AG04449 (cell line): ENCODE results near the gene TNS1.

Source experiments
- CTCF ChIA-PET: fragments of 350-600 bp; formaldehyde crosslinking; extraction: SDS; loops from one replicate; lab custom pipeline; 2021; ENCODE audit warnings: antibody characterized with exemption; lab: Yijun Ruan, JAX
- POLR2A ChIA-PET: fragments of 400-600, 350-600 bp; formaldehyde crosslinking; extraction: SDS; loops from one replicate; lab custom pipeline; 2020; ENCODE audit warnings: antibody characterized with exemption, inconsistent platforms; lab: Yijun Ruan, JAX
- DNase-seq: peaks from one replicate; pipeline ENCODE4 v3.0.0-alpha.2; 2010; ENCODE audit warnings: low read depth, low spot score
- H3K4me3 ChIP-seq: 2 replicates; pipeline ENCODE4 v1.5.1; 2011; ENCODE audit warnings: low read depth, mild to moderate bottlenecking, control low read depth, low read length
- CTCF ChIP-seq: IDR thresholded peaks from one replicate; pipeline ENCODE4 v1.5.1; 2011; ENCODE audit warnings: mild to moderate bottlenecking, moderate library complexity, low read length, control low read depth, inconsistent platforms; ENCODE audit not compliant: insufficient read depth; ENCODE audit errors: missing control alignments

The TNS1 gene

GRCh38 chr2:217897816-217898806, 104.7 kb downstream of the TNS1 start:
- no peak for DNase-seq
- no peak overlapping the region for H3K4me3 ChIP-seq
- POLR2A ChIA-PET: interaction anchor here (0.8 to 1.6 kb wide), 2 partner anchors 15 to 33 kb away, joined by 3 to 4 read pairs; no protein-coding TSS in a partner anchor
- no peak for TF ChIP-seq CTCF
- CTCF ChIA-PET: interaction anchor here (0.8 to 24.8 kb wide), 14 partner anchors 11 to 321 kb away, joined by 3 to 436 read pairs (median 5); no protein-coding TSS in a partner anchor

GRCh38 chr2:217897091-217897715, 105.6 kb downstream of the TNS1 start:
- H3K4me3 ChIP-seq: no peak overlapping the region
- ChIA-PET CTCF (interaction anchor here (1.1 to 24.8 kb wide), 4 partner anchors 10 to 112 kb away, joined by 3 to 436 read pairs (median 93); no protein-coding TSS in a partner anchor), POLR2A (no interaction called here)
- no peak for DNase-seq
- TF ChIP-seq CTCF: no peak

- TF ChIP-seq CTCF: no peak
- ChIA-PET CTCF (interaction anchor here (1.5 to 24.8 kb wide), 3 partner anchors 8 to 105 kb away, joined by 4 to 436 read pairs (median 182); no protein-coding TSS in a partner anchor), POLR2A (no interaction called here)
- H3K4me3 ChIP-seq: no peak overlapping the region
- DNase-seq: no peak
Observed at GRCh38 chr2:217895070-217895635, 107.6 kb downstream of the TNS1 start.

GRCh38 chr2:217893440-217893839, 109.4 kb downstream of the TNS1 start:
- TF ChIP-seq CTCF: no peak
- H3K4me3 ChIP-seq: no peak overlapping the region
- ChIA-PET CTCF (interaction anchor here (0.6 to 24.8 kb wide), 5 partner anchors 6 to 114 kb away, joined by 3 to 436 read pairs (median 4); no protein-coding TSS in a partner anchor), POLR2A (no interaction called here)
- DNase-seq: no peak

- no peak overlapping the region for H3K4me3 ChIP-seq
- TF ChIP-seq CTCF: no peak
- no peak for DNase-seq
- ChIA-PET POLR2A (no interaction called here), CTCF (interaction anchor here (1.0 to 24.8 kb wide), 3 partner anchors 8 to 104 kb away, joined by 4 to 436 read pairs (median 182); no protein-coding TSS in a partner anchor)
Observed at GRCh38 chr2:217892560-217892959, 110.2 kb downstream of the TNS1 start.
